Right lobe of liver (tissue), 4 donors: ENCODE data around the gene ALDH5A1.

Source experiments
- POLR2A ChIP-seq: fragments of 450-650 bp; IDR thresholded peaks from one replicate; pipeline ENCODE4 v1.6.1; 2017; ENCODE audit warnings: antibody characterized with exemption, mild to moderate bottlenecking
- TF ChIP-seq, protein P1 (sequence below), 4 donors: fragments of 200-600 bp in 3 of 4; fragments of 450-650 bp in 1 of 4; IDR thresholded peaks; one replicate each; pipeline versions ENCODE4 v1.5.1 to v1.8.0; 2016 to 2022; ENCODE audit warnings: antibody characterized with exemption in 4 of 4, mild to moderate bottlenecking in 2 of 4
- donor health status: DM: no; HTN: no; CAD: no.
- donor health status: DM: no; HTN: no; CAD: no.
- donor health status: DM: no; HTN: yes; CAD: no.

DNA sequence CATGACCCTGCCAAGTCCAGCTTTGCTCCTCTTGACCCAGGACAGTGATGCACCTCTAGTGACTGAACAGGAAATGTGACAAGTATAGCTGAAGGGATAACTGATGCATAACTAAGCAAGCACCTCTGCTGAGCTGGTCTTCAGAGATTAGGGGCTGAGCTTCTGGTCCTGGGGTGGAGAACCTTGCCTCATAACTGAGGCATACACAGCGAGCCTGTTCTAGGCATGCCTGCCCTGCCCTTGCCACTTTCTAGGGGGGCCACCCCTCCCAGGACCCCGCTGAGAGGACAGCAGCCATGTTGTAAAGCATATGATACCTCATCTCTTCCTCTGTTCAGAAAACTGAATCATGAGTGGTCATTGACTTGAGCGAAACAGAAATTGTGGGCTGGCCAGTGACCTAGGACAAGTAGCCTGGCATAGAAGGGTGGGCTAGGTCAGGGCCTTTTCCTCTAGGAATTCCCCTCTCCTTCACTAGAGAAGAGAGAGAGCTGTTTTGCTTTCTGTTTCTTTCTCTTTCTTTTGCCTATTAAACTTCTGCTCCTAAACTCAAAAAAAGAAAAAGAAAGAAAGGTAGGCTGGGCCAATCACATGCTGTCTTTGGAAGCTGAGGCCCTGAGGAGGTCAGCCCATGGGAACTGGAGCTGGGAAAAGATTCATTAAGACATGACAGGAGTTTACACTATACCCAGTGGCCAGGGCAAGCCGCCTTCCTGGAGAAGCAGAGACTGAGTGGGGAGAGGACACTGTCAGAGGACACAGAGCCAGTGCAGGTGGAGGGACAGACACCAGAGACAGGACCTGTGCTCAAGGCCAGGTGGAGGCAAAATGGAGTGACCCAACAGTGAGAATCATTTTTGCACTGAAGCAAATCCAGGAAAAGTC lies 23.1 kb downstream of the ALDH5A1 start:
- TF ChIP-seq, protein P1, sequence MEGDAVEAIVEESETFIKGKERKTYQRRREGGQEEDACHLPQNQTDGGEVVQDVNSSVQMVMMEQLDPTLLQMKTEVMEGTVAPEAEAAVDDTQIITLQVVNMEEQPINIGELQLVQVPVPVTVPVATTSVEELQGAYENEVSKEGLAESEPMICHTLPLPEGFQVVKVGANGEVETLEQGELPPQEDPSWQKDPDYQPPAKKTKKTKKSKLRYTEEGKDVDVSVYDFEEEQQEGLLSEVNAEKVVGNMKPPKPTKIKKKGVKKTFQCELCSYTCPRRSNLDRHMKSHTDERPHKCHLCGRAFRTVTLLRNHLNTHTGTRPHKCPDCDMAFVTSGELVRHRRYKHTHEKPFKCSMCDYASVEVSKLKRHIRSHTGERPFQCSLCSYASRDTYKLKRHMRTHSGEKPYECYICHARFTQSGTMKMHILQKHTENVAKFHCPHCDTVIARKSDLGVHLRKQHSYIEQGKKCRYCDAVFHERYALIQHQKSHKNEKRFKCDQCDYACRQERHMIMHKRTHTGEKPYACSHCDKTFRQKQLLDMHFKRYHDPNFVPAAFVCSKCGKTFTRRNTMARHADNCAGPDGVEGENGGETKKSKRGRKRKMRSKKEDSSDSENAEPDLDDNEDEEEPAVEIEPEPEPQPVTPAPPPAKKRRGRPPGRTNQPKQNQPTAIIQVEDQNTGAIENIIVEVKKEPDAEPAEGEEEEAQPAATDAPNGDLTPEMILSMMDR (IDR thresholded peaks at IDR 0.05): no peak
- no peak for TF ChIP-seq POLR2A
